ENCODE results near the gene DLGAP1.

DLGAP1 gene

GRCh38 chr18:3458378-3458777, 996.7 kb downstream of the DLGAP1 start:
- DNase-seq (ENCODE audit: low spot score) (no peak), FAIRE-seq (no peak)

- DNase-seq (ENCODE audit: low spot score) = peak; percentile 40
- FAIRE-seq = no peak
These were observed 997.8 kb downstream of the DLGAP1 start for GRCh38 chr18:3457261-3457724.

GRCh38 chr18:3456686-3457069, 998.4 kb downstream of the DLGAP1 start:
- DNase-seq (ENCODE audit: low spot score) (peak; percentile 88), FAIRE-seq (peak; percentile 96)

- FAIRE-seq = peak; percentile 94
- peak; percentile 87 for DNase-seq (ENCODE audit: low spot score)
These were observed 999.0 kb downstream of the DLGAP1 start for GRCh38 chr18:3455907-3456685.

- DNase-seq (ENCODE audit: low spot score) (no peak), FAIRE-seq (no peak)
These were observed 999.9 kb downstream of the DLGAP1 start for GRCh38 chr18:3455090-3455635.

- FAIRE-seq (peak; percentile 74), DNase-seq (ENCODE audit: low spot score) (peak; percentile 68)
These were observed 1000.6 kb downstream of the DLGAP1 start for GRCh38 chr18:3454365-3455089.

GRCh38 chr18:3453540-3454364, 1001.4 kb downstream of the DLGAP1 start:
- FAIRE-seq (peak; percentile 26), DNase-seq (ENCODE audit: low spot score) (peak; percentile 73)

- DNase-seq (ENCODE audit: low spot score) = no peak
- FAIRE-seq = no peak
These were observed 1002.2 kb downstream of the DLGAP1 start for GRCh38 chr18:3452750-3453539.

- DNase-seq (ENCODE audit: low spot score) (peak; percentile 49), FAIRE-seq (no peak)
These were observed 1002.9 kb downstream of the DLGAP1 start for GRCh38 chr18:3451989-3452749.

GRCh38 chr18:3451183-3451988, 1003.7 kb downstream of the DLGAP1 start:
- peak; percentile 78 for DNase-seq (ENCODE audit: low spot score)
- peak; percentile 20 for FAIRE-seq

GRCh38 chr18:3450799-3451182, 1004.3 kb downstream of the DLGAP1 start:
- FAIRE-seq (no peak), DNase-seq (ENCODE audit: low spot score) (no peak)

GRCh38 chr18:3450012-3450798, 1004.9 kb downstream of the DLGAP1 start, which contains the start of gene TGIF1:
Gene TGIF1 (plus strand): TSS chr18:3450172. CDS start chr18:3450490, 318 bp downstream.
- DNase-seq (ENCODE audit: low spot score) (peak; percentile 66), FAIRE-seq (no peak)

GRCh38 chr18:3449512-3450011, 1005.5 kb downstream of the DLGAP1 start:
- no peak for FAIRE-seq
- no peak for DNase-seq (ENCODE audit: low spot score)

GRCh38 chr18:3448838-3449511, 1006.1 kb downstream of the DLGAP1 start:
- DNase-seq (ENCODE audit: low spot score) = peak; percentile 82
- FAIRE-seq = no peak

GRCh38 chr18:3447895-3448837, 1006.9 kb downstream of the DLGAP1 start:
- peak; percentile 82 for FAIRE-seq
- peak; percentile 94 for DNase-seq (ENCODE audit: low spot score)
